Uterus (tissue), 2 donors: ENCODE results near the gene SEC14L1.

Source experiments
- POLR2A ChIP-seq, 2 donors: fragments of 450-650 bp; IDR thresholded peaks; one replicate each; pipeline ENCODE4 v1.6.1; 2016; ENCODE audit warnings: antibody characterized with exemption in 2 of 2, mild to moderate bottlenecking in 1 of 2, moderate library complexity in 1 of 2
- TF ChIP-seq, protein P1 (sequence below), 4 experiments: fragments of 200-600 bp in 2 of 4; fragments of 450-650 bp in 2 of 4; sonication (generic) in 2 of 4; IDR thresholded peaks; one replicate each; pipeline ENCODE4 v1.5.1; 2016 to 2019; ENCODE audit warnings: antibody characterized with exemption in 4 of 4, mild to moderate bottlenecking in 2 of 4, moderate library complexity in 1 of 4

DNA sequence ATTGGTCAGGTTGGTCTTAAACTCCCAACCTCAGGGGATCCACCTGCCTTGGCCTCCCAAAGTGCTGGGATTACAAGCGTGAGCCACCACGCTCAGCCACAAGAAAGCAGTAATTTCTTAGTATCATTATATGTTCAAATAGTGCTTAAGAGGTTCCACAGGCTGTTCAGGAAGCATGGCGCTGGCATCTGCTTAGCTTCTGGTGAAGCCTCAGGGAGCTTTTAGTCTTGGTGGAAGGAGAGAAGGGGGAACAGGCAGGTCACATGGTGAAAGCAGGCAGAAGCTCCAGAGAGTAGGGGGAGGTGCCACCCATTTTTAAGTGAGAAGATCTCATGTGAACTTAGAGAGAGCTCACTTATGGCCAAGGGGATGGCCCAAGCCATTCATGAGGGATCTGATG lies 3.7 kb upstream of the SEC14L1 start:
- TF ChIP-seq, protein P1, sequence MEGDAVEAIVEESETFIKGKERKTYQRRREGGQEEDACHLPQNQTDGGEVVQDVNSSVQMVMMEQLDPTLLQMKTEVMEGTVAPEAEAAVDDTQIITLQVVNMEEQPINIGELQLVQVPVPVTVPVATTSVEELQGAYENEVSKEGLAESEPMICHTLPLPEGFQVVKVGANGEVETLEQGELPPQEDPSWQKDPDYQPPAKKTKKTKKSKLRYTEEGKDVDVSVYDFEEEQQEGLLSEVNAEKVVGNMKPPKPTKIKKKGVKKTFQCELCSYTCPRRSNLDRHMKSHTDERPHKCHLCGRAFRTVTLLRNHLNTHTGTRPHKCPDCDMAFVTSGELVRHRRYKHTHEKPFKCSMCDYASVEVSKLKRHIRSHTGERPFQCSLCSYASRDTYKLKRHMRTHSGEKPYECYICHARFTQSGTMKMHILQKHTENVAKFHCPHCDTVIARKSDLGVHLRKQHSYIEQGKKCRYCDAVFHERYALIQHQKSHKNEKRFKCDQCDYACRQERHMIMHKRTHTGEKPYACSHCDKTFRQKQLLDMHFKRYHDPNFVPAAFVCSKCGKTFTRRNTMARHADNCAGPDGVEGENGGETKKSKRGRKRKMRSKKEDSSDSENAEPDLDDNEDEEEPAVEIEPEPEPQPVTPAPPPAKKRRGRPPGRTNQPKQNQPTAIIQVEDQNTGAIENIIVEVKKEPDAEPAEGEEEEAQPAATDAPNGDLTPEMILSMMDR (IDR thresholded peaks at IDR 0.05) = no peak
- no peak for TF ChIP-seq POLR2A (IDR thresholded peaks at IDR 0.05)
